CD4-positive, alpha-beta T cell (primary cell): ENCODE data around the gene ADAM8. TPM values are rescaled to one million over a fixed set of nuclear protein-coding genes. Genes with fewer than 3 reads are reported as not detected.

ENCODE experiments used
- ATAC-seq: fragments of 200-7000 bp; cut with Tn5 transposase; one replicate; pipeline ENCODE4 v1.10.0; 2022; ENCODE audit warnings: mild to moderate bottlenecking; ENCODE audit not compliant: poor library complexity
- CTCF ChIA-PET: fragments of 350-600 bp; sonication (Branson Sonifier 250); formaldehyde crosslinking; loops from one replicate; lab custom pipeline; 2021; ENCODE audit warnings: antibody characterized with exemption, inconsistent platforms; lab: Charles Lee
- POLR2A ChIA-PET: fragments of 350-600 bp; sonication (Branson Sonifier 250); formaldehyde crosslinking; loops from one replicate; lab custom pipeline; 2021; ENCODE audit warnings: antibody characterized with exemption, inconsistent platforms; lab: Charles Lee
- DNase-seq, 14 experiments: peaks; one replicate each; pipeline ENCODE4 v3.0.0-alpha.2; 2013 to 2020; ENCODE audit warnings: mixed read lengths in 2 of 14
- H3K27ac ChIP-seq, 2 donors: one replicate each; pipeline versions ENCODE4 v1.5.1 to v1.7.0; 2013; ENCODE audit warnings: low read length in 2 of 2, low read depth in 1 of 2, mild to moderate bottlenecking in 1 of 2
- H3K27me3 ChIP-seq, 2 experiments: 1 replicate in 1 of 2; 2 replicates in 1 of 2; pipeline versions ENCODE4 v1.6.1 to v1.7.0; 2013; ENCODE audit warnings: low read length in 2 of 2, control low read depth in 1 of 2, mild to moderate bottlenecking in 1 of 2, moderate library complexity in 1 of 2; ENCODE audit not compliant: insufficient read depth in 2 of 2, control insufficient read depth in 1 of 2
- H3K36me3 ChIP-seq: one replicate; pipeline ENCODE4 v1.6.1; 2013; ENCODE audit warnings: low read length, control low read depth; ENCODE audit not compliant: insufficient read depth
- H3K4me1 ChIP-seq: one replicate; pipeline ENCODE4 v1.6.1; 2013; ENCODE audit warnings: low read length, control low read depth; ENCODE audit not compliant: insufficient read depth
- H3K4me3 ChIP-seq: one replicate; pipeline ENCODE4 v1.5.1; 2013; ENCODE audit warnings: mild to moderate bottlenecking, low read length, moderate library complexity
- H3K9me3 ChIP-seq, 2 experiments: 1 replicate in 1 of 2; 2 replicates in 1 of 2; pipeline versions ENCODE4 v1.6.1 to v1.7.0; 2013; ENCODE audit warnings: low read length in 2 of 2, mild to moderate bottlenecking in 2 of 2, control low read depth in 1 of 2, moderate library complexity in 1 of 2; ENCODE audit not compliant: control insufficient read depth in 1 of 2, insufficient read depth in 1 of 2
- H3K27ac Mint-ChIP-seq: one replicate; pipeline ENCODE4 v1.8.0; 2020; ENCODE audit warnings: mixed read lengths
- H3K27me3 Mint-ChIP-seq: one replicate; pipeline ENCODE4 v1.8.0; 2021; ENCODE audit warnings: mixed read lengths
- H3K36me3 Mint-ChIP-seq: one replicate; pipeline ENCODE4 v1.8.0; 2021; ENCODE audit warnings: low read depth, mixed read lengths
- H3K4me1 Mint-ChIP-seq: one replicate; pipeline ENCODE4 v1.8.0; 2021; ENCODE audit warnings: low read depth, mixed read lengths
- H3K4me3 Mint-ChIP-seq: one replicate; pipeline ENCODE4 v1.8.0; 2020; ENCODE audit warnings: mild to moderate bottlenecking, mixed read lengths
- H3K9me3 Mint-ChIP-seq: one replicate; pipeline ENCODE4 v1.8.0; 2020; ENCODE audit warnings: mixed read lengths
- CTCF ChIP-seq: fragments of 200-600 bp; IDR thresholded peaks from one replicate; pipeline ENCODE4 v1.8.0; 2022; ENCODE audit warnings: antibody characterized with exemption, mild to moderate bottlenecking
- intact Hi-C, 2 experiments: fragments of 100-400 bp; cut with DNase I in 1 of 2; cut with micrococcal nuclease in 1 of 2; formaldehyde crosslinking; loops; one replicate each; pipeline versions ENCODE4 v1.15.1 to v1.9.0; 2023 to 2025; cut with DNase I, micrococcal nuclease
- total RNA-seq, 174 experiments: library from RNA in 2 of 174; stranded (reverse) in 2 of 174; gene quantifications; one replicate each; pipeline ENCODE4 v1.2.3 and lab custom pipeline; 2021 to 2026

ADAM8 gene
- total RNA-seq, 2 experiments from 2014 or later: 95.6 to 95.9 TPM

- Mint-ChIP-seq H3K9me3 (no peaks in the 10 kb centered on the region), H3K4me1 (no peaks in the 10 kb centered on the region), H3K4me3 (no peak overlapping the region), H3K27ac (no peak overlapping the region), H3K36me3 (no peaks in the 10 kb centered on the region), H3K27me3 (peaks cover 5% of the 10 kb centered on the region)
- ChIA-PET POLR2A (no interaction called here), CTCF (no interaction called here)
- ATAC-seq: no peak
- Histone ChIP-seq H3K4me1 (peaks cover 4% of the 10 kb centered on the region), H3K9me3 (peaks cover 0 to 5% of the 10 kb centered on the region in 2 experiments), H3K27me3 (peaks cover 2 to 9% of the 10 kb centered on the region in 2 experiments), H3K4me3 (no peak overlapping the region), H3K27ac (no peak overlapping the region), H3K36me3 (no peaks in the 10 kb centered on the region)
- DNase-seq: no peak
- intact Hi-C loops: no loop called here
- no peak for TF ChIP-seq CTCF
Observed at GRCh38 chr10:133247681-133248333, 28.9 kb downstream of the ADAM8 start.

GRCh38 chr10:133246236-133246626 lies 30.4 kb downstream of the ADAM8 start:
- CTCF ChIA-PET: no interaction called here
- Mint-ChIP-seq H3K27ac (no peak overlapping the region), H3K27me3 (peaks cover 21% of the 10 kb centered on the region), H3K9me3 (no peaks in the 10 kb centered on the region), H3K4me1 (peaks cover 7% of the 10 kb centered on the region), H3K36me3 (no peaks in the 10 kb centered on the region), H3K4me3 (no peak overlapping the region)
- Histone ChIP-seq H3K27ac (no peak overlapping the region), H3K4me1 (peaks cover 15% of the 10 kb centered on the region), H3K9me3 (peaks cover 0 to 7% of the 10 kb centered on the region in 2 experiments), H3K36me3 (no peaks in the 10 kb centered on the region), H3K27me3 (peaks cover 18% of the 10 kb centered on the region in 2 experiments), H3K4me3 (no peak overlapping the region)
- ATAC-seq (no peak), DNase-seq (no peak)
- no peak for TF ChIP-seq CTCF
- intact Hi-C loops: no loop called here
- POLR2A ChIA-PET: no interaction called here

- no peak overlapping the region for H3K4me3 Mint-ChIP-seq
- Histone ChIP-seq H3K9me3 (peaks cover 0 to 9% of the 10 kb centered on the region in 2 experiments), H3K4me1 (peaks cover 21% of the 10 kb centered on the region), H3K4me3 (no peak overlapping the region), H3K27me3 (peaks cover 22 to 24% of the 10 kb centered on the region in 2 experiments), H3K36me3 (no peaks in the 10 kb centered on the region), H3K27ac (no peak overlapping the region)
- DNase-seq (no peak), ATAC-seq (no peak)
- ChIA-PET CTCF (no interaction called here), POLR2A (no interaction called here)
- TF ChIP-seq CTCF: no peak
- no peak overlapping the region for H3K27ac Mint-ChIP-seq
- H3K4me1 Mint-ChIP-seq: peaks cover 13% of the 10 kb centered on the region
- peaks cover 27% of the 10 kb centered on the region for H3K27me3 Mint-ChIP-seq
- no peaks in the 10 kb centered on the region for H3K36me3 Mint-ChIP-seq
- H3K9me3 Mint-ChIP-seq: no peaks in the 10 kb centered on the region
- intact Hi-C loops: no loop called here
Observed at GRCh38 chr10:133245439-133246235, 31.0 kb downstream of the ADAM8 start.
